Measurements from ENCODE around the gene KLF13.

The KLF13 gene

DNA sequence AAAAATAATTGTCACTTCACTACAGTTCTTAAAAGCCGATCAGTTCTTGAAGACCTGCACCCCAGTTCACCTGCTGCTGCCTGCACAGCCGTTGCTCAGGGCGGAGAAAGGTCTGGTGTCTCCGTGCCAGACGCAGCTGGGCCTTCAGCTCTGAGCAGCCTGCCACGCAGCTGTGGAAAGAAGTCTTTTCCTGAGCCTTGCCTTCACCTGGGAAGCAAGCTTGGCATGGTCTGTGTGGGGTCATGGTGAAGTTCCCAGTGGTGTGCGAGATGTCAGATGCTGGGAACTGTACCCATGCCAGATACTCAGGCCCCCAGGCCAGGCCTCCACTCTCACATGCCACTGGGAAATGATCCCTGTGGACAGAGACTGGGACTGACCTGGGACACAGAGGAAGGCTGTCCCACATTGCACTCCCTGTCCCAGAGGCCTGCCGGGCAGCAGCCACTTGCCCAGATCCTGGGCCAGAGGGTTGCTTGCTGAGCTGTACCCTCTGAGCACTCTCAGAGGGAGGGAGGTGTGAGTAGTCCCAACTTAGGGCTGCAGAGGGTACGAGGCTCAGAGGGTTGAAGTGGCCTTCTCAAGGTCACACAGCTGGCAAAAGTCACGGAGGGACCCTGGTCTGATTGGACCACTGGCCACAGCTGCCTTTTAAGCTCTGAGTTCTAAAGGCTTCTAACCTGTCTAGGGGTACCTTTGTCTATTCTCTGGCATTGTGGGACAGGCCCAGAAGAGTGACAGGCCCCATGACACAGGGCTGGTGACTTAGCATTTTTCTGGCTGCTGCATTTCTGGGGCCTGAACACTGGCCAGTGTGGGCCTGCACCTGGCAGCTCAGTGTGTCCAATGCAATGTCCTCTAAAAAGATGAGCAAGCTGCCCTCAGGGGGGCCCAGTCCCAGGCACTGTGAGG is 55.4 kb downstream of the KLF13 start:
- no peak for DNase-seq (ENCODE audit: low spot score)

DNA sequence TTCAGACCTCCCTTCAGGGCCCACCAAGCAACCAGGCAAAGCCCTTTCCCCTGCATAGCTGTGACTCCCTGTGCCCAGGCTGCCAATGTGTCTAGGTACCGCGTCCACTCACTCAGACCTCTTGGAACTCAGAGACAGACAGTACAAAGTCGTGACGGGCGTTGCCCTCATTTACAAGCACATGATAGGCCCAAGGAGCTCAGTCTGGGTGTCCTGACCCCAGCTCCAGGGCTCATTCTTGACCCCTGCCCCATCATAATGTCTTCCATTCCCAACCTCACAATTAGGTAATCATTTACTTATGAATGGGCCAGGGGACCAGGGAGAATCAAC is 56.0 kb downstream of the KLF13 start:
- DNase-seq (ENCODE audit: low spot score) = no peak

DNA sequence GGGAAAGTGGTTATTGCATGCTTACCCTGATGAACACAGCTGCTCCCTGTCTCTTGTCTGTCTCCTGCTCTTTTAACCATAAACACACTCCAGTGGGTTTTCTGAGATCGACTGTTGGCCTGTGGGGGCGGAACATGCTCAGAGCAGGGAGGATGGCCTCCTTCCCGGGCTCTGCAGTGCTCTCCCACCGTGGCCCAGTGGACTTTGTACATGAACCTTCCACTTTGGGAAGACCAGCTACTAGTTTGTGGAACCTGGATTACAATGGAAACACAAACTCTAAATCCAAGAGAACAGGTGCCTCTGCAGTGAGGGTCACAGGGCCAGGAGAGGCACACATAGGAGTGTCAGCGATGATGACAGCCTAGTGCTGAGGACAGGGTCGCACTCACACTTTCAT is 56.5 kb downstream of the KLF13 start:
- no peak for DNase-seq (ENCODE audit: low spot score)

DNA sequence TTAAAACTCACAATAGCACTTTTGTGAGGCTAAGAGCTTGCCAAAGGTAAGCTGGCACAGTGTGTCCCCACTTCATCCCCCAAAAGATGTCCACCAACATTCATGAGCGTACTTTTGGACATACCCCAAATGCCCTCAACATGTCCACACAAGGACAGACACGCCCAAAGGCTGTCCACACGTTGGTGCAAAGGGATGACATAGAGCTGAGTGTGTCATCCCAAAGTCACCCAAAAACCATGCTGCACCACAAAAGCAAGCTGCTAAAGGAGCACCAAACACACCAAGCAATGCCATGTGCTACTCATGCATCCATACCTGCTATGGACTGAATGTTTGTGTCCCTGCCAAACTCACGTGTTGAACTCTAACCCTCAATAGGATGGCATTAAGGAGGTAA is 57.9 kb downstream of the KLF13 start:
- no peak for DNase-seq (ENCODE audit: low spot score)

DNA sequence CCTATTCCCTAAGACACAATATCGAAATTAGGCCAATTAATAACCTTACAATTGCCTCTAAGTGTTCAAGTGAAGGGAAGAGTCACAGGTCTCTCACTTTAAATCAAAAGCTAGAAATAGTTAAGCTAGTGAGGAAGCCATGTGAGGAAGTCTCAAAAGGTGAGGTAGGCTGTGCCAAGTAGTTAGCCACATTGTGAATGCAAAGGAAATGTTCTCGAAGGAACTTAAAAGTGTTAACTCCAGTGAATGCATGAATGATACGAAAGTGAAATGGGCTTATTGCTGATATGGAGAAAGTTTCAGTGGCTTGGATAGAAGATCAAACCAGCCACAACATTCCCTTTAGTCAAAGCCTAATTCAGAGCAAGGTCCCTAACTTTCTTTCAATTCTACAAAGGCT is 59.1 kb downstream of the KLF13 start:
- no peak for DNase-seq (ENCODE audit: low spot score)

DNA sequence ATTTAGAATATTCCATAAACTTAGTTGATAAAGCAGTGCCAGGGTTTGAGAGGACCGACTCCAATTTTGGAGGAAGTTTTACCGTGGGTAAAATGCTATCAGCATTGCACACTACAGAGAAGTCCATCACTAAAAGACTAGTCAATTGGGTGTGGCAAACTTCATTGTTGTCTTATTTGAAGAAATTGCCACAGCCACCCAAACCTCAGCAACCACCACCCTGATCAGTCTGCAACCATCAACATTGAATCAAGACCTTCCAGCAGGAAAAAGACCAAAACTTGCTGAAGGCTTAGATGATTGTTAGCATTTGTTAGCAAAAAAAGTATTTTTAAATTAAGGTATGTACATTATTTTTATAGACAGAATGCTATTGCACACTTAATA is 60.5 kb downstream of the KLF13 start:
- no peak for DNase-seq (ENCODE audit: low spot score)

DNA sequence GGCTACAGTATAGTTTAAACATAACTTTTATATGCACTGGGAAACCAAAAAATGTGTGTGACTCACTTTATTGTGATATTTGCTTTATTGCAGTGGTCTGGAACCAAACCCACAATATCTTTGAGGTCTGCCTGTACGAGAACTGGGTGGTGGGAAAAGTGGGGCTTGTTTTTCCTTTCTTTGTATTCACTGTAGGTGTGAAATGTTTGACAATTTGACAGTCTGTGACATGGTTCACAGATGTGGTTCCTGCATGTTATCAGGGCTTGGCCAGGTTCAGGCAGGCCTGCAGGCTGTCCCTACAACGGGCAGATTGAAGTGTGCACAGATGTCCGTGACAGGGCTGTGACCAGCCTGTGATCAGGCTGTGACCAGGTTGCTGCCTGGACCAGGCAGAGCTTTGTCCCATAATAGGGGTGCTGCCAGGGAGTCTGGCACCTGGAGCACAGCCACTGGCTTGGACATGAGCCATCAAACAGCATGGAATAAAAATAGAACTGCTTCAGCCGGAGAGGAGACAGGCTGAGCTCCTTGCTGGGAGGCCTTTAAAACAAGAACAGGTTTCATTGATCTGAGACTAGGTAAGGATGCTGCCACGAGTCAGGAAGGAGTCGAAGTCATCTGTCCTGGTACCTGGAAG is 61.0 kb downstream of the KLF13 start:
- DNase-seq (ENCODE audit: low spot score) = peak; percentile 28

DNA sequence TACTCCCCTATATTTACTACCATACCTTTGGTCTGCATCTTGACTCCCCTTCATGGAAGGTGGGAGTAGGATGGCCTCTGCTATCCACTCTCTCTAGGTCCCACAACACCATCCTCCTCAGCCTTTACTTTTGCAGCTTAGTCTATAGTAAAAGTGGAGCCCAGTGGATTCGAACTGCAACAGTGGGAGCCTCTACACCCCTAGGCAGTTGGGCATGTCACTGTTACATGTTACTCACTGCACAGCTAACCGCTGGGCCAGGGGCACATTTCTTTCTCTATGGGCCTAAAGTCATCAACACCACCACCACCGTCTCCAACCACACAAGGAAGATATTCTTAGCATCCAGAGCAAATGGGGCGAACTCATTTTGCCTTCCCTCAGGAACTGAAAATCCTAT is 62.9 kb downstream of the KLF13 start:
- no peak for DNase-seq (ENCODE audit: low spot score)

DNA sequence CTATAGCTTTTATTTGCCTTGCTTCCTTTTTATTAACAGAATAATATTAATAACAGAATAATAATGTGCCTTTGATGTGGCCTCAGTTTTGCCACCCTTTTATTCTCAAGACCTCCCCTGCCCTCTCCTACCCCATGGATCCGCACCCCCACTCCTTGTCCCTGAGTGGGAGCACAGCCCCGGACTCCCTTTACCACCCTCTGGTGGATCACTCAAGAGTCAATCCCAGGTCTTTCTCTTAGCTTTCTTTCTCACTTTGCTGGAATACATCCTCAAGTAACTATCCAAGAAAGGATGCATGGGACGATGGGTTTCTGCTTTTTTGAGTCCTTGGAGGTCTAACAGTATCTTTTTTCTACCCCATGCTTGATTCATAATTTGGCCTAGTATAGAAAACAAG is 63.4 kb downstream of the KLF13 start:
- DNase-seq (ENCODE audit: low spot score) = no peak

DNA sequence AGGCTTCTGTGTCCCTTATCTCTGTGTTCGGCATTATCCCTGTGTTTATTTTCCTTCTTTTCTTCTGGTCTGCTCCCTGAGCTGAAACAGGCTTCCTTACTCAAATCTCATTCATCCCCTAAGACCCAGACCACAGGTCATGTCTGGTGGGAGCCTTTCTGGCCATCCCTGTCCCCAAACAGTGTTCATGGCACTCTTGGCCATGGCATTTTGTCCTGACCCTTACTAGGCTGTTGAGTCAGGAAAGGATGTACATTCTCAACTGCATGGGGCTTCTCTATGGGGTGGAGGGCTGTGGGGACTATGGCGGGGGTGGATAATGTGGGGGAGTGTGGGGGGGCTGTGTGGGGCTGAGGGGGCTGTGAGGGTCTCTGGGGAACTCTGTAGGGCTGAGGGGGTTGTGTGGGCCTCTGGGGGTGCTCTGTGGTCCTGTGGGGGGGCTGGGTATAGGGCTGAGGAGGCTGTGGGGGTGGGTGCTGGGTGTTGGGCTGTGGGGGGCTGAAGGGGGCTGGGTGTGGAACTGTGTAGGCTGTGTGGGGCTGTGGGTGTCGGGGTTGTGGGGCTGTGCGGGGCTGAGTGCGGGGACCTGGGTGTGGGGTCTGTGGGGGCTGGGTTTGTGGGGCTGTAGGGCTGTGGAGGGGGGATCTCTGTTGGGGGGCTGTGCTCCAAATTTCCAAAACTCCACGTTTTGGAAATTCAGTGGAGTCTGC is 64.3 kb downstream of the KLF13 start:
- DNase-seq (ENCODE audit: low spot score) = peak; percentile 5

DNA sequence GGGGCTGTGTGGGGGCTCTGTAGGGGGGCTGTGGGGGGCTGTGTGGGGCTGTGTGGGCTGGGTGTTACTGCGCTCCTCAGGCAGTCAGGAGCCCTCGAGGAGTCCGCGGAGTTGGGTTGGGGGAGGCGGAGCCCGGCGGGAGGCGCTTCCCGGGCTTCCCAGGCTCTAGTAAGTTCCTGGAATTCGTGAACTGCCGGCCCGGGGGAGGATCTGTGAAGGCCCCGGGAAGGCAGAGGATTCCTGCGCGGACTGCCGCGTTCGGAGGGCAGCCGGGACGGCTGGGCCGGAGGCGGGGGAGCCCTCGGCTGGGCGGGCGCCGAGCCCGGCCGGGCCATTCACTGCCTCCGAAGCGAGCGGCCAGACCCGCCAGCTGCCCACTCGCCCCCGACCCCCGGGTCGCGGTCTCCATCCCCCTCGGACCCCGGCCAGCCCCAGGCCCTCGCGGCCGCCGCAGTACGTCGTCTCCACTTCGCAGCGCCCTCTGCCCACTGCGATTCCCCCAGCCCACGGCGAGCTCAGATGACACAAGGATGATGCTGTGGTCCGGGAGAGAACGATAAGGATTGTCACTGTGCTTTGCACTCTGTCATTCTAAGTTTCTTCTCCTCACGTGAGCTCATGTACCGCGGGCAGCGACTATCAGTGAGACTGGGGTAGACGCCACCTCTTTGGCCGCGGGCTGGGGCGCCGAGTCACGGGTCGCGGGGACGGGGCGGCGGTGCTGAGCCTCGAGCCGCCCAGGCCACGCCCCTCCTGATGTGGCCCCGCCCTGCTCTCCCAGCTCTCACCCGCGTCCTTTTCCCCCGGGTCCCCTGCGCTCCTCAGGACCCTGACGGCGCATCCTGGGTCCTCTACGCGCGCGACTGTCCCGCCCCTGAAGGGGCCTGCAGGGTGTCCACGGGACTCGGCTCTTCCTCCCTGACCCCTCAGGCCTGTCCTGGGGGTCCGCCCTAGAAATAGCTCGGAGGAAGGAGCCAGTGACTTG is 65.3 kb downstream of the KLF13 start:
- DNase-seq (ENCODE audit: low spot score) = peak; percentile 84

DNA sequence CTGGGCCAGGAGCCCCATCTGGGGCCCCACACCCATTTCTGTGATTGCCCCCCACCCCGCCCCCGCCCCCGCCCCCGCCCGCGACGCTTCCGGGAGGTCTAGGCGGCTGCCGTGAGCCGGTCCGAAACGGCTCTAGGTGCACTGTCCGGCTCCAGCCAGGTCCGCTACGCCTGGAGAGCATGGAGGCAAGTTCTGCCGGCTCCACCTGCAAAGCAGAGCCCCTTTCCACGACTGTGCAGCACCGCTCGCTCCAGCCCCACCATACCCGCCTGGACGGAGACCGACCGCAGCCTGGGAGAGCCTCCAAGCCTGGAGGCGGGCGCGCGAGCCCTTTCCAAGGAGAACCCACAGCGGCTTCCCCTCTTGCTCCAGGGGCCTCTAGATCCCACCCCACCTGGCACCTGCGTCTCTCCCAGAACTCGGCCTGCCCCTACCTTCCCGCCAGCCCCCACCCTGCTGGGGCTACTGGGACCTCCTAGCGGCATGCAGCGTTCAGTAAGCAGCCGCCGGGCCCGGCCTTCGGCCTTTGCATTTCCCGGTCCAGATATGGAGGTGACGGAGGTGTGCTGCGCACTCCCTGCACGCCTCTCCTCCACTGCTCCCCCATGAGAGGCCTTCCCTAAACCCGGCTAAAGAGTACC is 66.2 kb downstream of the KLF13 start:
- DNase-seq (ENCODE audit: low spot score) = peak; percentile 2

DNA sequence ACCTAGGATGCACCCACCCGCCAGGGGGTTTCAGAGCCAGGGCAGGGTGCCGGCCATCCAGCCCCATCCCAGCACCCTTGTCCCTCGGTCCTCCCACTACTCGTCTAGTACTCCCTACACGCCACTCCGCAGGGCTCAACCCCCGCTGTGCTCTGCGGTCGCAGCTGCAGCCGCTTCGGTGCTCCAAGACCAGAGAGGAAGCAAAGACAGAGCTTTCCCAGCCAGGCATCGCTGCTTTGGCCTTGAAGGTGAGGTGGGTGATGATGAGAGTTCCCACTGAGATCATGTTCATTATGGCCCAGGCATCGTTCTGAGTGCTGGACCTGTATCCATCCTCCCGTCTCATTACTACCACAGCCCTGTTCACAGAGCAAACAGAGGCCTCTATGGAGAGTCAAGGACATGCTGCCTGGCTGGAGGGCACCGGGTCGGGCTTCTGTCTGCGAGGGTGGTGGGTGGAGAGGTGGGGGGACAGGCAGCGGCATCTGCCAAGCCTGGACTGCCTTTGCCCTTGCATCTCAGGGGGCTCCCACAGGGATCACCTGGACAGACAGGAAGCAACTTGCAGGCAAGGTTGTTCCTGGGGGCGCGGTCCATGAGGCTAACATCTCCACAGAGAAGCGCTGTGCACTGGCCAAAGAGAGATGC is 66.9 kb downstream of the KLF13 start:
- DNase-seq (ENCODE audit: low spot score) = no peak

DNA sequence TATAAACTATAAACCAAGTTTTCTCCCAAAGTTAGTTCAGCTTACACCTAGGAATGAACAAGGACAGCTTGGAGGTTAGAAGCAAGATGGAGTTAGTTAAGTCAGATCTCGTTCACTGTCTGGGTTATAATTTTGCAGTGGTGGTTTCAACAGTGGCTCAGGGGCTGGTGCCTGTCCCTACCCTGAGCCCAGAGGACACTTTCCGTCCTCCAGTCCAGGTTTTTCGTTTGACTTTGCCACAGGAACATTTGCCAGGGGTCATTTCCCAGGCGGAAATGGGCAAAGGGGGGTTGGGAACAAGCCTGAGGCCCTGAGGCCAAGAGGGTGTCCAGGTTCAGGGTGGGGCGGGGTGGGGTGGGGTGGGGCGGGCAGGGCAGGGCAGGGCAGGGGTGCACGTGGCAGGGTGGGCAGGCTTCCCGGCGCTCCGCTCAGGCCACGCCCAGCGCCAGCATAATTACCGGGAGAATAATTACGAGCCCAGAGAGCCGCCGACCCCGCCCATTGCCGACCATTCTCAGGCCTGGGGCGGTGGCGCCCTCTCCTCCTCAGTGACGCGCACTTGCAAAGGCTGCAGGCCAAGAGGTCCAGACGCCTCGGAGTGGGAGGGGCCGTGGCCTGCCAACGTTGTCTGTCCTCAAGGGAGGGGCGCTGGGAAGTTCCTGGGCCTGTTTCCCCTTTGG is 70.4 kb downstream of the KLF13 start:
- DNase-seq (ENCODE audit: low spot score) = peak; percentile 40

DNA sequence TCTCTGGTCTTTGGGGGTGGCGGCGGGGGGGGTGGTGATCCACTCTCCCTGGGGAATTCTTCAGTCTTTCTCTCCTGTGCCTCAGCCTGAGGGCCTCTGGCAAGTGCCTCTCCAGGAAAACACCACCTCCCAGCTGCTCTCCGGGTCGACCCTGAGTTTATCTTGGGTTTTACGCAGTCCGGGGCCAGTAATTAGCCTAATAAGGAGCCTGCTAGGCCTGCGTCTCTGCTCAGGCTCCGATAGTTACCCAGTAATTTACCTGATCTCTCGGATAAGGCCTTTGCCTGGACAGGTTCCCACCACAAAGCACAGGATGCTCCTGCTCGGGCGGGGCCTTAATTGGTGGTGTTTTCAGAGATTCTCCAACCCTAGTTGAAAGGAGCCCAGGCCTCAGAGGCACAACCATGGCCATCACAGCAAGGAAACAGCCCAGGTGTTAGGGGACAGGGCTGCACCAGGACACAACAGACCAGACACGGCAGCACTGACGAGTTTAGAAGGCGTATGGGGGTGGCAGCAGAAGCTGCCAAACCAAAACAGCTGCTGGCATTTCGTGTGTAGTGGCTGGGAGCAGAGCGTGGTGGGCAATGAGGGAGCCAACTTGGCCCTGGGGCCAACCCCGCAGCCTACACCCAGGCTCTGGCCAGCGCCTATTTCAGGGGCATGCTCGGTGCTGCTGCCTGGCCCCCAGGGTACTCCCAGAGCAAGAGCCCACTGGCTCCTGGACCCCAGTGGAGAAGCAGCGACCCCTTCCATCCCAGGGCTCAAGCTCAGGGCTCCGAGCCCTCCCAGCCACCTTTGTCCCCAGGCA is 71.4 kb downstream of the KLF13 start:
- peak; percentile 6 for DNase-seq (ENCODE audit: low spot score)

DNA sequence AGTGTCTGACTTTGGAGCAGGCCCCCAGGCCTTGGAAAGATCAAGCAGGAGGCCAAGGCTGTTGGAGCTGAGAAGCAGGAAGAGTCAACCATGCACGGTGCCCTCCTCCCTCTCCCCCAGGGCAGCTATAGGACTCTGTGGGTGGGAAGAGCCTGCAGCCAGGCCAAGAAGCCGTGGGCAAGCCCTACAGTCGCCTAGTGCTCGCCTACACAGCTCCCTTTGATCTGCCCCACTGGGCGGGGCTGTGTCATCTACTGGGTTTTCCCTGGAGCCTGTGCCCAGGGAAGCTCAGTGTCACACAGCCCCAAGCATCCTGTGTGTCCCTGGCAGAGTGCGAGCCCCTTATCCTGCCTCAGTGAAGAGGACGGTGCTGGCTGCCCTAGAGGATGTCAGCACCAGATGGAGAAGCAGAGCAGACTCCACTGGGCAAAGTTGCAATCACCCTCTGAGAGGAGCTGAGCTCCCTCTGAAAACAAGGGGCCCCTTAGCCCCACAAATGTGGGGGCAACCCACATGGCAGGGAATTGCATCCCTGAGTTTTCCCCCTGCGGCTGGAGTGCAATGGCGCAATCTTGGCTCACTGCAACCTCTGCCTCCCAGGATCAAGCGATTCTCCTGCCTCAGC is 72.2 kb downstream of the KLF13 start:
- DNase-seq (ENCODE audit: low spot score) = peak; percentile 6

DNA sequence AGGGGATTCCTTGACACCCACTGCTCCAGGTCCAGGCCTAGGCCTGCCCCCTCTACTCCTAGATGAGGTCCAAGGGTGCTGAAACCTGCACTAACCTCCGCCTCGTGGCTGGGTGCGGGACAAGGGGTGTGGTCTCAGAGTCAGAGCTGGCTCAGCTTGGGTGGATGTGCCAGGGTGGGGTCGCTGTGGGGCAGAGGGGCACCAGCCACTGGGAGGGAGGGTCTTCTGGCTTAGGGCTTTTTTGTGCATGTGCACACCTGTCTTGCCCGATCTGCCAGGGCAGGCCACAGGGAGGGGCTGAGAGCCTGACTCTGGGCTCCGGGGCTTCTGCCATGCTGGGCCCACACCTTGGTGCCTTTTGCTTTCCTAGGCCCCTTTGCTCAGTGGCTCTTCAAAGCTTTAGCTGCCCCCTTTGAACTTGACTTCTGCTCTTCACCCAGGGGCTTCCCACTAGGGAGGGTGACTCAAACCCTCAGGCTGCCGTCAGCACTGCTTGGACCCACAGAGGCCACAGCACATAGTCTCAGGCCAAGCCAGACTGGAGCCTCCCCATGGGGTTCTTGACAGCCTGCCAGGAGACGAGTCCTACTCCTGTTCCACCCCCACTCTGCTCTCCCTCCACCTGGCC is 73.0 kb downstream of the KLF13 start:
- DNase-seq (ENCODE audit: low spot score) = peak; percentile 20

DNA sequence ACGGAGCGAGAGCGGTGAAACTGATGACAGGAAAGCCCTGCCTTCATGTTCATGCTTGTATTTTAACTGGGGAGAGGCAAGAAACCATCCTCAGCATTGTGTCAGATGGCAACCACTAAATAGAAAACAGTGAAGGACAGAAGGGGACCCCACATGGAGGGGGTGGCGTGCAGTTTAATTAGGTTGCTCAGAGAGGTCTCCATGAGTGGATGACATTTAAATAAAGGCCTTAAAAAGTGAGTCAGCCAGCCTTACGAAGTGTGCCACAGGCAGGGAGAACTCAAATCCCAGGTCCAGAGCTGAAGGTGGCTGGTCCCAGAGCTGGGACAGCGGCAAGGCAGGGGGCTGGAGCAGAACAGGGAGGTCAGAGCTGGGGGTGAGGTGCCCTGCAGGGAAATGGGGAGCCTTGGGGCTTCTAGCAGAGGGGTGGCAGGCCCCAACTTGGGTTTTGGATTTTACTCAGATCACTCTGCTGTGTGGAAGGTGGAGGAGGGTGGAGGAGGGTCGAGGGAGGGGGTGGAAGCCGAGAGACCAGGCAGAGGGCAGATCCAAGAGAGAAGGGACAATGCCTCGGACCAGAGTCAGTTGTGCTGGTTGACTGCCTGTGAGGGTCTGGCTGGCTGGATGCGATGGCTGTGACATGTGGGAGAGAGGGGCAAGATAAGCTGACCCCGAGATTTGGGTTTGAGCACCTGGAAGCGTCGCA is 73.7 kb downstream of the KLF13 start:
- peak; percentile 9 for DNase-seq (ENCODE audit: low spot score)

Data from hepatic stellate cell (primary cell).